Left lung (tissue), 10 donors: Measurements from ENCODE around the gene KRT4. TPM values are rescaled to one million over a fixed set of nuclear protein-coding genes. Genes with fewer than 3 reads are reported as not detected.

Source experiments
- ATAC-seq: fragments of 200-7000 bp; cut with Tn5 transposase; one replicate; pipeline ENCODE4 v1.9.1; 2020; ENCODE audit warnings: moderate library complexity
- DNase-seq, 4 donors: peaks; one replicate each; pipeline ENCODE4 v3.0.0-alpha.2; 2013 to 2020
- H3K27ac ChIP-seq, 2 donors: fragments of 200-600 bp; sonication (generic) in 1 of 2; one replicate each; pipeline versions ENCODE4 v1.5.0 to v1.8.0; 2020 to 2021
- H3K27me3 ChIP-seq, 2 donors: fragments of 200-600 bp; sonication (generic) in 1 of 2; one replicate each; pipeline versions ENCODE4 v1.5.0 to v1.8.0; 2020 to 2021
- H3K36me3 ChIP-seq, 2 donors: fragments of 200-600 bp; sonication (generic) in 1 of 2; one replicate each; pipeline versions ENCODE4 v1.5.0 to v1.8.0; 2020 to 2021
- H3K4me1 ChIP-seq, 2 donors: fragments of 200-600 bp; one replicate each; pipeline ENCODE4 v1.8.0; 2021
- H3K4me3 ChIP-seq, 2 donors: fragments of 200-600 bp; sonication (generic) in 1 of 2; one replicate each; pipeline versions ENCODE4 v1.5.0 to v1.8.0; 2020 to 2021; ENCODE audit warnings: mild to moderate bottlenecking in 1 of 2
- H3K9me3 ChIP-seq, 2 donors: fragments of 200-600 bp; sonication (generic) in 1 of 2; one replicate each; pipeline versions ENCODE4 v1.5.0 to v1.8.0; 2020 to 2021
- intact Hi-C, 2 donors: fragments of 100-400 bp; cut with DNase I; formaldehyde crosslinking; loops; one replicate each; pipeline versions ENCODE4 v1.11.2 to v1.14.2; 2022
- polyA plus RNA-seq, 6 donors: library from polyadenylated mRNA; unstranded; fragments of 120-200 nt; gene quantifications; one replicate each; pipeline ENCODE4 v1.2.1, GENCODE V29; 2013; ENCODE audit not compliant: insufficient read length in 6 of 6
- total RNA-seq, 2 donors: library from RNA; stranded (reverse); fragmentation: NEBNext Ultra II Directional; extraction: Animal tissue kit (Norgen Biotek cat#: 25700); gene quantifications; one replicate each; pipeline ENCODE4 v1.2.1, GENCODE V29; 2021
- TF ChIP-seq, protein P1 (sequence below), 2 donors: fragments of 200-600 bp; sonication (generic) in 1 of 2; IDR thresholded peaks; one replicate each; pipeline versions ENCODE4 v1.5.0 to v1.8.0; 2021; ENCODE audit warnings: antibody characterized with exemption in 2 of 2
- donor health status: DM: no; HTN: yes; CAD: no.
- donor health status: DM: no; HTN: no; CAD: no.

The KRT4 gene
- total and polyA plus RNA-seq, 8 donors: 0.47 to 9.4 (median 2.6) TPM

DNA sequence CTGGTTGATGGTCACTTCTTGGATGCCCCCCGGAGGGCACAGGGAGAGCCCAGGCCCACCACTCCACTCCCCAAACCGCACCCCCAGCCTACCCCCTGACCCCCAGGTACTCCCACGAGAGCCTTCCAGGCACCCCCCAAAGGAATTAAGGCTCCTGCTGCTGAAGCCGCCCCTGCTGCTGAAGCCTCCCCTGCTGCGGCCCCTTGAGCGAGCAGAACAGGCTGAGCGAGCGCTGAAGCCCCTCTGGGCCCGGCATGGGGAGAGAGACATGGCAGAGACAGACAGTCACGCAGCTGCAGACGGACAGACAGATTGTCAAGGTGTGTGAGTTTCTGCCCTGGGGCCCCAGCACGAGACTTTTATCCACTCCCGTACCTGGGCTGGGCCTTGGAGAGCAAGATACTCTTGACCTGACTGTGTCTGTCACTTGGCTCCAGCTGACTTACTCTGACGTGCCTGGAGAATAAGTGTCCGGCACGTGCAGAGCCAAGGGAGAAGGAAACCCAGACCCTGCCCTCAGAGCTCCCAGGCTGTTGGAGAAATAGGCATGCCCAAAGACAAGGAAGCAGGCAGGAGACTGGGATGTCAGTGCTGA, 34.8 kb upstream of the KRT4 start, which contains the start of gene KRT78:
Gene KRT78, minus strand, starts transcription at position 334 of the 595 bp plus-strand sequence. Its CDS starts 64 bp downstream, at position 270.
- H3K36me3 ChIP-seq: no peaks in the 10 kb centered on the region
- H3K27me3 ChIP-seq: peaks cover 0 to 46% of the 10 kb centered on the region in 2 donors
- DNase-seq: peak in 1 of 4 donors; percentile 13
- H3K27ac ChIP-seq: no peak within 1 kb of the TSS
- no peaks in the 10 kb centered on the region for H3K4me1 ChIP-seq
- intact Hi-C loops: no loop called here
- no peaks in the 10 kb centered on the region for H3K9me3 ChIP-seq
- TF ChIP-seq, protein P1, sequence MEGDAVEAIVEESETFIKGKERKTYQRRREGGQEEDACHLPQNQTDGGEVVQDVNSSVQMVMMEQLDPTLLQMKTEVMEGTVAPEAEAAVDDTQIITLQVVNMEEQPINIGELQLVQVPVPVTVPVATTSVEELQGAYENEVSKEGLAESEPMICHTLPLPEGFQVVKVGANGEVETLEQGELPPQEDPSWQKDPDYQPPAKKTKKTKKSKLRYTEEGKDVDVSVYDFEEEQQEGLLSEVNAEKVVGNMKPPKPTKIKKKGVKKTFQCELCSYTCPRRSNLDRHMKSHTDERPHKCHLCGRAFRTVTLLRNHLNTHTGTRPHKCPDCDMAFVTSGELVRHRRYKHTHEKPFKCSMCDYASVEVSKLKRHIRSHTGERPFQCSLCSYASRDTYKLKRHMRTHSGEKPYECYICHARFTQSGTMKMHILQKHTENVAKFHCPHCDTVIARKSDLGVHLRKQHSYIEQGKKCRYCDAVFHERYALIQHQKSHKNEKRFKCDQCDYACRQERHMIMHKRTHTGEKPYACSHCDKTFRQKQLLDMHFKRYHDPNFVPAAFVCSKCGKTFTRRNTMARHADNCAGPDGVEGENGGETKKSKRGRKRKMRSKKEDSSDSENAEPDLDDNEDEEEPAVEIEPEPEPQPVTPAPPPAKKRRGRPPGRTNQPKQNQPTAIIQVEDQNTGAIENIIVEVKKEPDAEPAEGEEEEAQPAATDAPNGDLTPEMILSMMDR (IDR thresholded peaks at IDR 0.05): no peak
- H3K4me3 ChIP-seq: no peak within 1 kb of the TSS
- peak; percentile 22 for ATAC-seq

DNA sequence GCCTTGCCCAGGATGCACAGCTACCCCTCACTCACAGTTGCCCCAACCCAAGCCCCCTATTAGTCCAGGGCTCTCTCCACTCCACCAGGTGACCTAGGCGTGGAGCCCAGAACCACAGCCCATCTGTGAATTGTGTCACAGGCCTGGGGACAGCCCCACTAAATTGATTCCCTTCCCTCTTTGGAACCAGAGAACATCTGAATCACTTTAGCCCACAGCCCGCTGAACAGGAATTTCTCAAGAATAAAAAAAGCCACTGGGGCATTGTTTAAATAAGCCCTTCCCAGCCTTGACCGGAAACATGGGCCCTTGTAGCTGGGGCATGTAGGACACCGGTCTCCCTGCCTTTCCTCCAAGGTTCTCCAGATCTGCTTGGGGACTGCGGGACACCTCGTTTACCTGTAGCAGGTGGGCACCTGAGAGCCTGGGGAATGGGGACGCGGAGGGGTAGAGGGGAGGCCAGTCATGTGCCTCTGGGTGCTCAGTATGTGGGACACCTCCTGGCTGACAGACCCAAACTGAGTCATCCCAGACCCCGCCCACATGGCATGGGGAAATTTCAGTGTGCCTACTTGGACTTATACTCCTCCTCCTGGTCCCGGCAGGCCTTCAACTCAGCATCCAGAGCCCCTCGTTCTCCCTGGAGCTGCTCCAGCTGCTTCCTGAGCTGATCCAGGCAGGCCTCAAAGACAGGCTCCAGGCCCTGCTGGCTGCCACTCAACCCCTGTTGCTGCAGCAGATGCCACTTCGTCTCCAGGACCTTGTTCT, 33.6 kb upstream of the KRT4 start:
- TF ChIP-seq, protein P1 (IDR thresholded peaks at IDR 0.05): no peak
- no peak overlapping the region for H3K4me3 ChIP-seq
- intact Hi-C loops: no loop called here

DNA sequence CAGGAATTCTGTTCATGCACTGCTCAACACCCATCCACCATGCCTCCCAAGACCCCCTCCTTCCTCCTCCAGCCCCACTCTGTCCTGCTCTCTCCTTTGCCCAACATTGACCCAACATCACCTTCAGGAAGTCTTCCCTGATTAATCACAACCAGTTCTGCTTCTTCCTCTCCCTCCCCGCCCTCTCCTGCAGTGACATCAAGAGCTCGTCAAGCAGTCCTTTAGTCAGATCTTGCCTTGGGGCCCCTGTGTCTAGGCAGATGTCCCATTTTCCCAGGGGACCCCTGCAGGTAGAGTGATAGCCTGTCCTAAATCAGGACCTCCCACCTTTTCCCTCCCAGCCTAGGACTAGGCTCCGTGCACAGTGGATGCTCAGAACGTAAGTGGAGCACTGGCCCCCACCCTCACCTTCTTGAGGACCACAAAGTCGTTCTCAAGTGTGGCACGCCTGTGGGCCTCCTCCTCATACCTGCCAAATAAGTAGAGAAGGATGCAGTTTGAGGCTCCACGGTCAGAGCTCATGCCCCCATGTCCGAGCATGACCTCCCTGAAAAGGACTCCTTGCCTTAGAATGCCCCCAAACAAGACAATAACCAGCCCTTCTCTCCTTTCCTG, 32.5 kb upstream of the KRT4 start:
- Histone ChIP-seq H3K27me3 (peaks cover 0 to 35% of the 10 kb centered on the region in 2 donors), H3K36me3 (no peaks in the 10 kb centered on the region), H3K9me3 (no peaks in the 10 kb centered on the region), H3K4me3 (no peak overlapping the region), H3K27ac (no peak overlapping the region), H3K4me1 (no peaks in the 10 kb centered on the region)
- DNase-seq (no peak), ATAC-seq (no peak)
- TF ChIP-seq, protein P1 (IDR thresholded peaks at IDR 0.05): no peak
- intact Hi-C loops: no loop called here

More for the DNA sequence above, 33.6 kb upstream of the KRT4 start:
- DNase-seq: no peak
- peak; percentile 67 for ATAC-seq
- Histone ChIP-seq H3K27ac (no peak overlapping the region), H3K36me3 (no peaks in the 10 kb centered on the region), H3K27me3 (peaks cover 0 to 37% of the 10 kb centered on the region in 2 donors), H3K9me3 (no peaks in the 10 kb centered on the region), H3K4me1 (no peaks in the 10 kb centered on the region)

DNA sequence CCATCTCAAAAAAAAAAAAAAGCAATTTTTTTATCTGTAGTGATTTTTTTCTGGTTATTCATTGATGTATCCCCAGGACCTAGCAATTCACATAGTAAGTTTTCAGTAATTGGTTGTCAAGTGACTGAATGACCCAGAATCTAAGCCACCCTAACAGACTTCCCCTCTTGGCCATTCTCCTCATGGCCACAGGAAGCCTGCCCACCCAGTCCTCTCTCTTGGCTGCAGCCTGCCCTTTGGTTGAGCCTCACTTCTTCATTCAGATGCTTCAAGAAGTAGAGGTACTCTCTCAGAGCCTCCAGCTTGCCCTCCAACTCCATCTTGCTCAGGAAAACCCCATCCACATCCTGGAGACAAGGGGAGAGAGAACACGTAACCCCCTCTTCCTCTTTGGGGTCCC, 32.0 kb upstream of the KRT4 start:
- TF ChIP-seq, protein P1 (IDR thresholded peaks at IDR 0.05): no peak
- intact Hi-C loops: no loop called here
- Histone ChIP-seq H3K9me3 (no peaks in the 10 kb centered on the region), H3K27ac (no peak overlapping the region), H3K36me3 (no peaks in the 10 kb centered on the region), H3K4me1 (no peaks in the 10 kb centered on the region), H3K4me3 (no peak overlapping the region), H3K27me3 (peaks cover 0 to 35% of the 10 kb centered on the region in 2 donors)
- ATAC-seq: no peak
- no peak for DNase-seq

DNA sequence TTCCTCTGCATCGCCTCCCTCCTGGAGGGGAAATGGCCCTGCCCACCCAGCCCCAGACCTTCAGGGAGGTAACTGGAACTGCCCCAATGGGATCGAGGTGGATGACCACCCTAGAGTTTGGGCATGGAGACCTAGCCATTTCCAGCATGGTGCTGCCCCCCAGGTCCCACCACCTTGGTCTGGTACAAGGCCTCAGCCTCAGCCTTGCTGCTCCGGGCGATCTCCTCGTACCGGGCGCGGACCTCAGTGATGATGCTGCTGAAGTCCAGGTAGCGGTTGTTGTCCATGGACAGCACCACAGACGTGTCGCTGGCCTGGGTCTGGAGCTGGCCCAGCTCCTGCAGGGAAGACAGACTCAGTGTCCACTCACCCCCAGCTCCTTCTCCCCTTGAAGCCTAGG, 30.5 kb upstream of the KRT4 start:
- DNase-seq: no peak
- TF ChIP-seq, protein P1 (IDR thresholded peaks at IDR 0.05): no peak

More for the DNA sequence above, 30.5 kb upstream of the KRT4 start:
- H3K4me3 ChIP-seq: no peak overlapping the region
- H3K27ac ChIP-seq: no peak overlapping the region
- peaks cover 0 to 36% of the 10 kb centered on the region in 2 donors for H3K27me3 ChIP-seq
- no peaks in the 10 kb centered on the region for H3K36me3 ChIP-seq
- H3K4me1 ChIP-seq: no peaks in the 10 kb centered on the region
- ATAC-seq: no peak
- intact Hi-C loops: no loop called here
- no peaks in the 10 kb centered on the region for H3K9me3 ChIP-seq
